Liver (tissue), 3 donors: ENCODE data around the gene SNRPD2.
A peak's percentile ranks its signal among the peaks of the same experiment; 100 is the strongest.

Source experiments
- CTCF ChIP-seq: fragments of 150-350 bp; IDR thresholded peaks from 2 replicates; pipeline ENCODE4 v1.5.1; 2017; ENCODE audit warnings: improper control_type of control experiment, low read depth, low read length; ENCODE audit not compliant: missing input control
- FOXA1 ChIP-seq: IDR thresholded peaks from 2 replicates; pipeline ENCODE4 v1.6.1; 2016; ENCODE audit warnings: antibody characterized with exemption
- REST ChIP-seq: IDR thresholded peaks from 2 replicates; pipeline ENCODE4 v1.6.1; 2016; ENCODE audit warnings: antibody characterized with exemption, mild to moderate bottlenecking
- SP1 ChIP-seq: IDR thresholded peaks from 2 replicates; pipeline ENCODE4 v1.6.1; 2018; ENCODE audit warnings: antibody characterized with exemption, mild to moderate bottlenecking
- TAF1 ChIP-seq: conservative IDR thresholded peaks from 2 replicates; pipeline ENCODE4 v1.6.1; 2016; ENCODE audit warnings: antibody characterized with exemption, mild to moderate bottlenecking
- YY1 ChIP-seq: IDR thresholded peaks from 2 replicates; pipeline ENCODE4 v1.6.1; 2016; ENCODE audit warnings: antibody characterized with exemption, mild to moderate bottlenecking
- ZBTB33 ChIP-seq: IDR thresholded peaks from 2 replicates; pipeline ENCODE4 v1.6.1; 2016; ENCODE audit warnings: antibody characterized with exemption
- donor health status: healthy.
- donor health status: healthy.

DNA sequence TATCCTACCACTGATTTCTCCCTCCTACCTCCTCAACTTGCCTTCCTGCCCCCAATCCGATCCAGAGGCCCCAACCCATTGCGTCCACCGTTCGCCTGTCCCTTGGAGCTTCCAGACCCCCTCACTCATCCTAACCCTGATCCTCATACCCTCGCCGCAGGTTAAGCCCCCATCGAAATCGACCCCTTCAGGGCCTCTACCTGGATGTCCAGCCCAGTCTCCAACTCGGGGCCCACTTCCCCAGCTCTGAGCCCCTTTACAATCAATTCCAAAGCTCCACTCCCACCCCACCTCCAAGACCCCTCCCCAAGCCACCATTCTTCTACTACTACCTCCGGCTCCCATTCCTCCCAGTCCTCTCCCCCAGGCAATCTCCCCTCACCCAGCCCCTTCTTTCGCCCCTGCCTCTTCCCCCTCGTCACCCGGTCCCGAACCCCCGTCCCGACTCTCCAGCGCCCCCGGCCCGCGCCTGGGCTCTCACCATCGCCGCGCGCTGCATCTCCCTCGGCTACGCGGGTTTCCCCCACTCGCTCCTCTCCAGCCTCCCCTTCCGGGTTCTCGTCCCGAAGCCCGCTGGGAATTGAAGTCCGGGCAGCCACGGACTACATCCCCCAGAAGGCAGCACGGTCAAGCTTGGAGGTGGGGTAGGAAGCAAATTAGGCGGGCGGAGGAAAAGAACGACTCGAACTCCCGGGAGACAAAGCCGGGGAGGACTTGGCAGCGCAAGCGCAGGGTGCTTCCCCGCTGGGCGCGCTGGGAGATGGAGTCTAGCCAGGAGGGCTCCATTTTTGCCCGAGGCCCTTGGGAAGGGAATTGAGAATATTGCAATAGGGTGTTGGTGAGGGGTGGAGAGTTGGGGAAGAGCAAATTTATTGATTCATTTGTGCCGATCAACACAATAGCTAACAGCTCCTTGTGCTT lies 38.9 kb upstream of the SNRPD2 start, which contains the start of gene FBXO46:
- TF ChIP-seq REST (peak; percentile 79), TAF1 (peak; percentile 58), CTCF (no peak), SP1 (peak; percentile 89), YY1 (peak; percentile 97), FOXA1 (peak; percentile 28), ZBTB33 (peak; percentile 94)
